Stimulated activated CD8-positive, alpha-beta memory T cell treated with anti-CD3 and anti-CD28 coated beads, Interleukin-7, amount 100 ng/mL, for 4 hours (primary cell): Measurements from ENCODE around the gene MKNK2.

Source experiments
- DNase-seq, 2 donors: peaks; one replicate each; pipeline ENCODE4 v3.0.0-alpha.2; 2020; ENCODE audit warnings: low read depth in 2 of 2

The MKNK2 gene

DNA sequence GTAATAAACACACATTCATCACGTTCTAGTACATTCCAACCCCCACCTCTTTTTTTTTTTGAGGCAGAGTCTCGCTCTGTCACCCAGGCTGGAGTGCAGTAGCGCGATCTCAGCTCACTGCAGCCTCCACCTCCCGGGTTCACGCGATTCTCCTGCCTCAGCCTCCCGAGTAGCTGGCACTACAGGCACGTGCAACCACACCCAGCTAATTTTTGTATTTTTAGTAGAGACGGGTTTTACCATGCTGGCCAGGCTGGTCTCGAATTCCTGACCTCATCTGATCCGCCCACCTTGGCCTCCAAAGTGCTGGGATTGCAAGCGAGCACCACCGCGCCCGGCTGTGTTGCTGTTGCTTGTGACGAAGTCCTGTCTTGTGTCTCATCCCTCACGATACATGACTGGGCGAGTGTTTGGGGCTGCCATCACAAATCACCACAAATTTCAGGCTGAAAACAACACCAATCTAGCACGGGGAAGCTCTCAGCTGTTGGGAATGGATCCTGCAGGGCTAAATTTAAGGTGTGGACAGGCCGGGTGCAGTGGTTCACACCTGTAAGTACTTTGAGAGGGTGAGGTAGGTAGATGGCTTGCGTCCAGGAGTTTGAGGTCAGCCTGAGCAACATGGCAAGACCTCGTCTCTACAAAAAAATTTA is 29.4 kb upstream of the MKNK2 start:
- no peak for DNase-seq

DNA sequence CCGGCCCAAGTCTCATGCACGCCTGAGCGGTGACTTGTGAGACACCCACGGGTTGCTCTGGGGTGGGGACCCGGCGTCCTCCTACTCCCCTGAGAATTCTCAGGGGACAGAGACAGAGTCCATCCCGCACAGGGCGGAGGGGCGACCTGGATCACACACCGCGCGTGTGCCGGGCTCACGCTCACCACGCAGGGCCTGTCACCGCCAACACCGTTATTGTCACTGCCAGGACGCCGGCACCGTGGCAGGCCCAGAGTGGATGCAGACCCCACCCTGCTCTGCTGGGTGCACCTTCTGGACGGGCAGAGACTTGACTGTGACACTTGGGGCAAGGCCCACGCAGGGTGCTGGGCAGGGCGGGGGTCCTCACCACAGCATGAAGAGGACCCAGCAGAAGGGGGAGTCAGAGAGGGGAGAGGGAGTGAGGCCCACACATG is 28.8 kb upstream of the MKNK2 start:
- no peak for DNase-seq

- DNase-seq: no peak
These were observed 28.2 kb upstream of the MKNK2 start for GRCh38 chr19:2079076-2079864.

DNA sequence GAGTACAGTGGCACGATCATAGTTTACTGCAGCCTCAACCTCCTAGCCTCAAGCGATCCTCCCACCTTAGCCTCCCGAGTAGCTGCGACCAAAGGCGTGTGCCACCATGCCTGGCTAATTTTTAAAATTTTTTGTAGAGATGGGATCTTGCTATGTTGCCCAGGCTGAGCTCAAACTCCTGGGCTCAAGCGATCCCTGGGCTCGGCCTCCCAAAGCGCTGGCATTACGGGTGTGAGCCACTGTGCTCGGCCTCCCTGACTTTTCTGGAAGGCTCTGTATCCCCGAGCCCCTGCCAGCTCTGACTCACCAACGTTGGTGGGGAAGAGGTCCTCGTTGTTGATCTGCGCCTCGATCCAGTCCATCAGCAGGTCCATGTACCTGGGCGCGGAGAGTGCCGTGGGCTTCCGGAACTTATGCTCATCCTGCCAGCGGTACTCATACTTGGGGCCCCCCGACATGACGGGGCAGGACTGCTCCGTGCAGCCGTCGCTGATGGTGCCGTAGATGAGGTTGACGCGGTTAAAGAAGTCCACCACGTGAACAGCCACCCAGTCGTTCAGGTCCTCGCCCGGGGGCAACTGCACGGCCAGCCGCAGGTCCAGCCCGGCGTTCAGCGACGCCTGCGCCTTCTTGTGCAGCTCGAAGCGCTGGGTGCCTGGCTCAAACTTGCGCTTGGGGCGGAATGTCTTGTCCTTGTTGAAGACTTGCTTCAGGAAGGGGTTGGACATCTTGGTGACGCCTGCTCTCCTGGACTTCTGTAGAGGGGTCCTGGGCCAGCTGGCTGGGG is 27.0 kb upstream of the MKNK2 start:
- no peak for DNase-seq

DNA sequence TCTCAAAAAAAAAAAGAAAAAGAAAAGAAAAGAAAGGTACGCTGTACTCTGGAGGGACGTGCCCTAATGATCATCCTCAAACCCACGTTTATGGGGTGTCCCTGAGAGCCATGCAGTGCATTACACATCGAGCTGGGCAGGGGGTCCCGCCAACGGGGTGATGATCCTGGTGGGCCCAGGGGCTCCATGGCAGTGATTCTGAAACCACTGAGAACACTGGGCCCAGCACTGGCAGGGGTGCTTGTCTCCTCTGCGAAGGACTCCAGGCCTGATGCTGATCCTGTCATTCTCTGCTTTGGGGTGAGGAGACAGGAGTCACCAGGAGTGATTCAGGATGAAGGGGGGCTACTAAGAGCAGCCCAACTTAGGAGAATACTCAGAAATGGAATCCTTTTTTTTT is 26.4 kb upstream of the MKNK2 start:
- DNase-seq: no peak

GRCh38 chr19:2076526-2076944 is 25.5 kb upstream of the MKNK2 start:
- DNase-seq: no peak

DNA sequence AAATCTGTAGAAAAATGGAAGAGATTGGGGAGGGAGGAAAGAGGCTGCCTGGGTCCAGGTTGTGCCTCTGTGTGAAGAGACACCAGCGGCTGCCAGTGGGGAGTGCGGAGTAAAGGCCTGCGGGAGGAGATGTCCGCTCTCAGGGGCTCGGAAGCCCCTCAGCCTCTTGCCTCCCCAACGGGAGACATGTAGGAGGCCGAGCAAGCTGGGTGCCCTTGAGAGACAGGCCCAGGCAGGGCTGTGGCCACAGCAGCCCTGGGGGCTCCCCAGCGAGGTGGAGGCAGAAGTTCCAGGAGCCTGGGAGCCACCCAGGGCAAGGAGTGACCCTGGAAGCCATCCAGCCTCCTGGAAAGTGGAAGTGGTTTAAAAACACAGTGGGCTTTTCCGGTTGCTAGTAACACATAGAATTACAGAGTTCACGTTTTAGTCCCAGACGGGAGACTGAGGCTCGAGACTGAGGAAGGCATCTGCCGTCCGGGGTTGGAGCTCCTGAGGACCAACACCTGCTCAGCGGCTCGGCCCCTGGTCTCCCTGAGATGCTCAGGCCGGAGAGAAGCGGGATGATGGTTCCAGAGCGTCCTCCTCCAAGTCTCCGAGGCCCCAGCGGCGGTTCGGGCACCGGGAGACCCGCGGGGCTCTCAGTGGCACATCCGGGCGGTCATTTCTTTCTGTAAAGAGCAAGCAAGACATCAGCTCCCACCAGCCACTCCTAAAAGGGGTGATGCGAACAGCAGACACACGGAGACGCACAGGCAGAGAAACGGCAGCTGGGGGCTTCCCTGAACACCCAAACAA is 21.9 kb upstream of the MKNK2 start:
- DNase-seq: no peak

GRCh38 chr19:2070986-2071673 is 20.1 kb upstream of the MKNK2 start:
- no peak for DNase-seq

GRCh38 chr19:2070436-2070827 is 19.4 kb upstream of the MKNK2 start:
- DNase-seq: no peak

DNA sequence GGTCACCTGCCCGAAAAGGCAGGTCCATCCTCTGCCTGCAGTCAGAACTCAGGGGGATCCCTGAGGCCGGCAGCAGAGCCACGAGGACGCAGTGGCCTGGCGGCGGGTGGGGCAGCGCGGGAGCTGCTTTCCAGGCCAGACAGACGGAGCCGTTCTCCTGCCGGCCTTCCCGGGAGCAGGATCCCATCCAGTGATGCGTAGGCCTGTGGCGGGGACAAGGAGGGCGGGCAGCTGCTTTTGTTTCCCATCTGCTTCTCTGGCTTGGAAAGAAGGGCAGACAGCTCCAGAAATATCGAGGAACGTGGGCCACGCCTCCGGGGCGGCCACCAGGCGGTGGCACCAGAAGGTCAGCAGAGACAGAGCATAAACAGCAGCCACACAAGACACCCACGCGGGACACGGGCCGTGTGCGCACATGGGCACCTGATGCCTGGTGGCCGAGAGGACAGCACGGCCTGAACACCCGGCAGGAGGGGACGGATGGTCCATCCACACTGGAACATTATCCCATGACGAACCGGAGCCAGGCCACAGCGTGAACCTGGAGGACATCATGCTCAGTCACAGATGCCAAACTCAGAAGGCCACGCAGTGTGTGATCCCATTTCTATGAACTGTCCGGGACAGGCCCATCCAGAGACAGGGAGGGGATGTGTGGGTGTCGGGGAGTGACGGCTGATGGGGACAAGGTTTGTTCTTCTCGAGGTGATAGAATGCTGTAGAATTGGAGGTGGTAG is 13.9 kb upstream of the MKNK2 start:
- DNase-seq: no peak

- no peak for DNase-seq
These were observed 13.3 kb upstream of the MKNK2 start for GRCh38 chr19:2064395-2064787.

- no peak for DNase-seq
These were observed 12.8 kb upstream of the MKNK2 start for GRCh38 chr19:2063824-2064223.

- no peak for DNase-seq
These were observed 11.7 kb upstream of the MKNK2 start for GRCh38 chr19:2062770-2063169.

GRCh38 chr19:2062389-2062729 is 11.3 kb upstream of the MKNK2 start:
- DNase-seq: no peak

GRCh38 chr19:2061495-2062388 is 10.7 kb upstream of the MKNK2 start:
- peak; percentile 97 to 98 for DNase-seq

GRCh38 chr19:2060884-2061494 is 9.9 kb upstream of the MKNK2 start:
- DNase-seq: no peak

- no peak for DNase-seq
These were observed 8.6 kb upstream of the MKNK2 start for GRCh38 chr19:2059422-2060201.
